ENCODE results near the gene ZNF362.
A peak's percentile ranks its signal among the peaks of the same experiment; 100 is the strongest.

ZNF362 gene

GRCh38 chr1:33256471-33257206 is at the start of gene ZNF362:
ZNF362 (plus strand) TSS chr1:33256492; CDS start chr1:33270575, 14,083 bp downstream.
- peak; percentile 89 for DNase-seq

- no peak for DNase-seq
Measured at GRCh38 chr1:33211972-33212371, 44.3 kb upstream of the ZNF362 start.

DNA sequence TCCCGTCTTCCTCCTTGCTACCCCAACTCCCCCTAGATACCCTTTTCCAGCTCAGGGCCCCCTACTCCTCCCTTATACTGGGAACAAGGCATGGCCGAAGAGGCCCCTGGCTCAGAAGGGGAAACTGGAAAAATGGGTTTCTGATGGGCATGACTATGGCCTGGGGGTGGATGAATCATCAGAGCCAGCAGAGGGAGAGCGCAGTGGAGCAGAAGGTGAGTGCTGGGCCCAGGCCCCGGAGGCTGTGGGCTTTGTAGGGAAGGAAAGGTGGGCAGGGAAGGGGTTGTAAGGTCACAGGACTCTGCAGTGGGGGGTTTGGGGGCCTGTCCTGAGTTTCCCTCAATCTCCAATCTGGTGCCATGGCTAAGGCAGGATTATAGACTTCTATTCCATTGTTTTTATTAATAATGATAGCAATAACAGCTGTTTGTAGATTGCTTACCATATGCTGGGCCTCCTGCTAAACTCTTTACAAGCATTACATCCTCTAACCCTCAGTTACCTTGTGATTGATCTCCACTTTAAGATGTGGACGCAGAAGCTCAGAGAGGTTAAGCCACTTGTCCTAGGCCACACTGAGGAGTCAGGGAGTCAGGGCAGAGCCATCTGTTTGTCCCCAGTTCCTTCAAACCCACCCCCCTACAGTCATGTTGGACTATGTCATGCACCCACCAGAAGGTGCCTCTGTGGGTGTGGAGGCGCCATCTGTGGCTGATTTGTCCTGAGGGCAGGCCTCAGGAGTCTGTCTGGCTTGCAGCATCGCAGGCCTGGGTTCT is 36.2 kb upstream of the ZNF362 start:
- no peak for DNase-seq

DNA sequence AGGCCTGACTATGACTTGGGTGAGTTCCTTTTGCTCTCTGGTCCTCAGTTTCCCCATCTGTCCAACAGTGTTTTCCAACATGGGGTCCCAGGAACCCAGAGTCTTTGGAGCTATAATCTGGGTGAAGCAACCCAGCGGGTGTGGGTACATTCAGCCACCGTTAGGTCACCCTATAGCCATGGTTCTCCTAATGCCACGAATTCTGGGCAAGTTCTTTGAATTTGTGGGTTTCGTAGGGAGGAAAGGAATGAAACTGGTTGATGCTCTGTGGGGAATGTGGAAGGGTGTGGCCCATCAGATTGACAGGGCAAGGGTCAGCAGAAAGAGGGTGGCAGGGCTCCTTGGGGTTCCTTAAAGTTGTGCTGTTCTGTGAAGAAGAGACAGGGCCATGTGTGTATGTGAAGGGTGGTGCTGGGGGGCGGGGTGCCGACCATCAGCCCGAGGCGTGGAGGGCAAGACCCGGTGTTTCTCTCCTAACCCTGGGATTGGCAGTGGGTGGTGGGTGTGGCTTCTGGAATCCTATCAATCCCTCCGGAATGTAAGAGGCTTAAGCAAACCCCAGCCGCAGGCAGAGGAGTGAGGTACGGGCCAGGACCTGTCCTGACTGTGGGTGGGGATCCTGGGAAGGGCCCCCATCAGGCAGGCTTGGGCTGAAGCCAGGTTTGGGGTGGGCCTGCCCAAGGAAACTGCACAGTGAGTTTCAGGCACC is 35.5 kb upstream of the ZNF362 start:
- DNase-seq, result no peak

DNA sequence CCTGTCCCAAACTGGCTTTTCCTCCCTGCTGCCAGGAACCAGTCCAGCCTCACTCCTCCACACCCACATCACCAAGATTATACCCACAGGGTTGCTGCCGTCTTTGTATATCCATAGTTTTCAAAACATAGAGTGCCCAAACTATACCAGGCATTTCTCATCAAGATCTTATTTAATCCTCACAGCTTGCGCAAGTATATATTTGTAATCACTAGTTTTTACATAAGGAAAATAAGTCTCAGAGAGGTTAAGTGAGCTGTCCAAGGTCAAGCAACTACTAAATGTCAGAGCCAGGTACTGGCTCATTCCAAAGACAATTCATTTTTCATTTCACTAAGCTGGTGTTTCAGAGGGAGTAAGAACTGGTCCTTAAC is 34.9 kb upstream of the ZNF362 start:
- DNase-seq, result no peak

- no peak for DNase-seq
Measured at GRCh38 chr1:33222381-33222780, 33.9 kb upstream of the ZNF362 start.

GRCh38 chr1:33224166-33224707 is 32.1 kb upstream of the ZNF362 start:
- no peak for DNase-seq

DNA sequence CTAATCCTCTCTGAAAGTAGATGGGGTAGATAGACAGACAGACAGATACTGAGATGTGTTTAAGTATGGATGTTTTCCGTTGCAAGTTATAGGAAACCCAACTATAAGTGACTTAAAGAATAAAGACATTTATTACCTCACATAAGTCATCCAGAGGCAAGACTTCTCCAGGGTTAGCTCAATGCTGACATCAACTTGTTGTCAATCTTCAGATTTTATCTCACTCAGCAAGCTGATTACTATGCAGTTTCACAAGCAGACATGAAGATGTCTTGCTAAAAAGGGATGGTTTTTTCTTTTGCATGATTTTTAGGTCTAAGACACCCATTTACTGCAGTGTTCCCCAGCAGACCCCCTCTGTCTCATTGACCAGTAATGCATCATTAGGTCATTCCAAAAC is 30.7 kb upstream of the ZNF362 start:
- no peak for DNase-seq

GRCh38 chr1:33228935-33229487 is 27.3 kb upstream of the ZNF362 start:
- no peak for DNase-seq

DNA sequence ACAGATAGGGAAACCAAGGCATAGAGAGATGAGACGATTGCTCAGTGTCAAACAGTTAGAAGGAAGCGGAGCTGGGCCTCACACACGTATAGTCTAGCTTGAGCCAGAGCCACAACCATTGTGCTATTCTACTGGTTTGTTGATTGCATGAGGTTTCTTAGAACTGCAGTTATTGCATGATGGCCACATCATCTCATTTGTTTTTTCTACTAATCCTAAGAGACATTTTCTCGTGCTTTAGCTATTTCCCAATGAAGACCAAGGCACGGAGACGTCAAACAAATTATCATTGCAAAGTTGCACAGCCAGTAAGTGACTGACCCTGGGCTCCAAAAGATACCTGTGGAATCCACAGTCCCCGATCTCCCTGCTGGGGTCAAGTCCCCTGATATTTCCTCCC is 25.1 kb upstream of the ZNF362 start:
- no peak for DNase-seq

GRCh38 chr1:33232716-33233115 is 23.6 kb upstream of the ZNF362 start:
- DNase-seq, result no peak

GRCh38 chr1:33234131-33234530 is 22.2 kb upstream of the ZNF362 start:
- DNase-seq, result no peak

- DNase-seq, result no peak
Measured at GRCh38 chr1:33234588-33234990, 21.7 kb upstream of the ZNF362 start.

DNA sequence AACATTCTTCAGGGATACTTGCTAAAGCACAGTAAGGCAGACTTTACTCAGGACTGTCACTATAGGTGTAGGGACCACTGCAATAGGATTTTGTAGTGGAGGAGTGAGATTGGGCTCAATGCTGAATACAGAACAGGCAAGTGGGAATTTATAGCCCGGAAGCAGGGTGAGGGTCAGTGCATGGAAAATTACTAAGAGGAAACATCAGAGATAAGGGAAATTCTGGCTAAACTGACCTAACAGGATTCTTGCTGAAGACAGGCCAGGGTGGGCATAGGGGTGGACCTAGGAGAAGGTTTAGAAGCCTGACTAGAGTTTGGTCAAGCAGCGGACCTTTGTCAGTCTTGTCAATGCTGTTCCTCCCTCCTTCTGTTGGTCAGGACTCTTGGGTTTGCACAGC is 20.8 kb upstream of the ZNF362 start:
- DNase-seq, result no peak

GRCh38 chr1:33236498-33236897 is 19.8 kb upstream of the ZNF362 start:
- DNase-seq, result no peak

- DNase-seq, result peak; percentile 62
Measured at GRCh38 chr1:33237579-33237978, 18.7 kb upstream of the ZNF362 start.

GRCh38 chr1:33238194-33238724 is 18.0 kb upstream of the ZNF362 start:
- peak; percentile 16 for DNase-seq

DNA sequence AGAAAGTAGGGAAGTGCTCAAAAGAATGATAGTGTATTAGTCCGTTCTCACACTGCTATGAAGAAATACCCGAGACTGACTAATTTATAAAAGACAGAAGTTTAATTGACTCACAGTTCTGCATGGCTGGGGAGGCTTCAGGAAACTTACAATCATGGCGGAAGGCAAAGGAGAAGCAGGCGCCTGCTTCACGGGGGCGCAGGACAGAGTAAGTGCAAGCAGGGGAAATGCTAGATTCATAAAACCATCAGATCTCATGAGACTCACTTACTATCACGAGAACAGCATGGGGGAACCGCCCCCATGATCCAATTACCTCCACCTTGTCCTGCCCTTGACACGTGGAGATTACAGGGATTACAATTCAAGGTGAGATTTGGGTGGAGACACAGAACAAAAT is 16.9 kb upstream of the ZNF362 start:
- DNase-seq, result peak; percentile 19

DNA sequence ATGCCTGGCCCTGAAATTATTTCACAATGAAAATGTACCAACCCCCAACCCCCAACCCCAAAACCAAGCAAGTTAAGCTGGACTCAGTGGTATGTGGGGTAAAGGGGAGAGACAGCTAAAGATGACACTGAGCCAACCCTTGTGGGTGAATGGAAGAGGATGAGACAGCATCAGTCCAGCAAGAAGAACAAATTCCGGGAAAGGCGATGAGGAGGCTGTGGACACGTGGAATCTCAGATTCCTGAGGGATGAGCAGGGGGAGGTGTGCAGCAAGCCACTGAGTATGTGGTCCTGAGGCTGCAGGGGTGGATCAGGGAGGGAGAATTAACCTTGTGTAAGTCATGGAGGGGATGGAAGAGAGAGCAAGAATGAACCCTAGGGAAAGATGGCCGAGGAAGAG is 14.4 kb upstream of the ZNF362 start:
- DNase-seq, result peak; percentile 13

- no peak for DNase-seq
Measured at GRCh38 chr1:33242652-33243051, 13.6 kb upstream of the ZNF362 start.

GRCh38 chr1:33244143-33244808 is 12.0 kb upstream of the ZNF362 start:
- peak; percentile 8 for DNase-seq

DNA sequence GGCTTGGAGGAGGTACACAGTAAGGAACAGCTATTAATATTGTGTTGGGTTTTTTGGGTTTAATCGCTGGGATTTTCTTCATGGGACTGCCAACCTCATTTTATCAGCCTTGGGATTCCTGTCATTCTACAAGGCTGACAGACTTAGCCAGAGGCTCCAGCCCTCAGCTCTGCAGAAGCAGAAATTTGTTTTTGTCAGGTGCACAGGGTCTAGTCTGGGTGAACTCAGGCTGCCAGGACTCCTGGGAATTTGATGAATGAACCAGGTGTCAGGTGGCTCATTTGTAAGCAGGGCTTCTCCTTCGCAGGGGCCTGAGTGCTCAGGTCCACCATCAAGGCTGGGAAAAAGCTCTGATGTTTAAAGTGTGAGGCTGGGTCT is 11.5 kb upstream of the ZNF362 start:
- DNase-seq, result peak; percentile 4
